IPS-11a (cell line): ENCODE results near the gene FGF10.

ENCODE experiments used
- H3K4me3 ChIP-seq: one replicate; pipeline ENCODE4 v1.5.1; 2013; ENCODE audit warnings: low read depth, low read length, control low read depth

The FGF10 gene

DNA sequence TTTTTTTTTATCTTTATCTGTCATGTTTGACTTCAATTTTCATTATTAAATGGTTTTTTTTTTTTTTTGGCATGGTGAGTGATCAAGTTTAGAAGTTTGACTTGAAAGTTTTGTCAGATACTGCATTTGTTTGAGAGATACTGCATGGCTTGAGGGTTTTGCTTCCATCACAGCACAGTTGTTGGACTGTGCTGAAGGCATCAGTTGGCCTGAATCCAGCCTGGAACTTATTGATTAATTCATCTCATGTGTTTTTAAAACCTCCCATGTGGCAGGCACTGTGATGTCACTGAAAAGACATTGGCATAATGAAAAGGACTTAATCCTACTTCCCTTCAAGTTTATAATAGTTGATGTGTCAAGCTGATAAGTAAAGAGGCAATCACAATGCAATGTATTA is 128.4 kb downstream of the FGF10 start:
- H3K4me3 ChIP-seq = no peak overlapping the region

DNA sequence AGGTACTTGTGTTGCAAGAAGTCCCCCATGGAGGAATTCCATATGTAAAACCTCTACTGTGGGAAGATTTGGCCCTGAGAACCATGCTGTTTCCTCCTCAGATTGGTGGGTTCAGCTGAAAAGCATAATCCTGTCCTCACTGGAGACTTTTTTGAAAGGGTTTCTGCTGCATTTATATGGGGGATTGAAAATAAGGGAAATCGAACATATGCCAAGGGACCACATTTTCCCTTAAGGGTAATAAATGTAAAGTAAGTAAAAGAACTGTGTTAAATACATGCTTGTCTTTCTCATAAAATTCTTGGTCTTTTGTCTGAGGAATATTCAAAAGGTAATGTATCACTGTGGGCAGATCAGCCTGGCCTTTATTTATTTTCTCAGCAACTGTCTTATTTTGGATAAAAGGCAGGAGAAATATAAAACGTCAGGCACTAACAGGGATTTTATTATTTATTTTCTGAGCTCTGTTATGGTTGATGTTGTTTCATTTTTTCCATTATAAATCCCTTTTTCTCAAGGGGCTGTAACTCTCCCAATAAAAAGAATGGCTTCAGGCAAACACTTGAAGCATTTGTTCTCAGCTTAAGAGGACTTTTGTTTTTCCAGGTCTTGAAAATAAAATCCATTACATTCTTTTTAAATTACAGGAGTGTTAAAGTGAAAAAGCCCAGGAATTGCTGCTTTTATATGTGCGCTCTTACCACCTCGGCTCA is 131.4 kb downstream of the FGF10 start:
- no peak overlapping the region for H3K4me3 ChIP-seq

DNA sequence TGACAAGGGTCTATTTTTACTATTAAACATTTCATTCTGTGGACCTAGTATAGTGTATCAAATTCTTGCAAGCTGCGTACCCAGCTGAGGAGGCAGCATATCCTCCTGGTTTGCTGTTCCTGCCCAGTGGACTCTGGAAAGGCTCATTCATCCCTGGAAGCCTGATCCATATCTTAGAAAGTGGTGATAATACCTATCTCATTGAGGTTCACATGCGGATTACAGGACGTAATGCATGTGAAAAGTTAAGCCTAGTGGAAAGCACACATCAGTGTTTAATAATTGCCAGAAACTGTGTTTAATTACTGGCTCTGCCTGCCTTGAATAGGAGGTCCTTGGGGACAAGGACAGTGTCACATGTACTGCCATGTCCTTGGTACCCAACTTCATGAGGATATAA is 132.0 kb downstream of the FGF10 start:
- H3K4me3 ChIP-seq = no peak overlapping the region
